CD4-positive, alpha-beta T cell (primary cell): ENCODE results near the gene TMEM256. TPM values are rescaled to one million over a fixed set of nuclear protein-coding genes. Genes with fewer than 3 reads are reported as not detected.
A peak's percentile ranks its signal among the peaks of the same experiment; 100 is the strongest.

Source experiments
- ATAC-seq: fragments of 200-7000 bp; cut with Tn5 transposase; one replicate; pipeline ENCODE4 v1.10.0; 2022; ENCODE audit warnings: mild to moderate bottlenecking; ENCODE audit not compliant: poor library complexity
- CTCF ChIA-PET: fragments of 350-600 bp; sonication (Branson Sonifier 250); formaldehyde crosslinking; loops from one replicate; lab custom pipeline; 2021; ENCODE audit warnings: antibody characterized with exemption, inconsistent platforms; lab: Charles Lee
- POLR2A ChIA-PET: fragments of 350-600 bp; sonication (Branson Sonifier 250); formaldehyde crosslinking; loops from one replicate; lab custom pipeline; 2021; ENCODE audit warnings: antibody characterized with exemption, inconsistent platforms; lab: Charles Lee
- DNase-seq, 14 experiments: peaks; one replicate each; pipeline ENCODE4 v3.0.0-alpha.2; 2013 to 2020; ENCODE audit warnings: mixed read lengths in 2 of 14
- H3K27ac ChIP-seq, 2 donors: one replicate each; pipeline versions ENCODE4 v1.5.1 to v1.7.0; 2013; ENCODE audit warnings: low read length in 2 of 2, low read depth in 1 of 2, mild to moderate bottlenecking in 1 of 2
- H3K27me3 ChIP-seq, 2 experiments: 1 replicate in 1 of 2; 2 replicates in 1 of 2; pipeline versions ENCODE4 v1.6.1 to v1.7.0; 2013; ENCODE audit warnings: low read length in 2 of 2, control low read depth in 1 of 2, mild to moderate bottlenecking in 1 of 2, moderate library complexity in 1 of 2; ENCODE audit not compliant: insufficient read depth in 2 of 2, control insufficient read depth in 1 of 2
- H3K36me3 ChIP-seq: one replicate; pipeline ENCODE4 v1.6.1; 2013; ENCODE audit warnings: low read length, control low read depth; ENCODE audit not compliant: insufficient read depth
- H3K4me1 ChIP-seq: one replicate; pipeline ENCODE4 v1.6.1; 2013; ENCODE audit warnings: low read length, control low read depth; ENCODE audit not compliant: insufficient read depth
- H3K4me3 ChIP-seq: one replicate; pipeline ENCODE4 v1.5.1; 2013; ENCODE audit warnings: mild to moderate bottlenecking, low read length, moderate library complexity
- H3K9me3 ChIP-seq, 2 experiments: 1 replicate in 1 of 2; 2 replicates in 1 of 2; pipeline versions ENCODE4 v1.6.1 to v1.7.0; 2013; ENCODE audit warnings: low read length in 2 of 2, mild to moderate bottlenecking in 2 of 2, control low read depth in 1 of 2, moderate library complexity in 1 of 2; ENCODE audit not compliant: control insufficient read depth in 1 of 2, insufficient read depth in 1 of 2
- H3K27ac Mint-ChIP-seq: one replicate; pipeline ENCODE4 v1.8.0; 2020; ENCODE audit warnings: mixed read lengths
- H3K27me3 Mint-ChIP-seq: one replicate; pipeline ENCODE4 v1.8.0; 2021; ENCODE audit warnings: mixed read lengths
- H3K36me3 Mint-ChIP-seq: one replicate; pipeline ENCODE4 v1.8.0; 2021; ENCODE audit warnings: low read depth, mixed read lengths
- H3K4me1 Mint-ChIP-seq: one replicate; pipeline ENCODE4 v1.8.0; 2021; ENCODE audit warnings: low read depth, mixed read lengths
- H3K4me3 Mint-ChIP-seq: one replicate; pipeline ENCODE4 v1.8.0; 2020; ENCODE audit warnings: mild to moderate bottlenecking, mixed read lengths
- H3K9me3 Mint-ChIP-seq: one replicate; pipeline ENCODE4 v1.8.0; 2020; ENCODE audit warnings: mixed read lengths
- CTCF ChIP-seq: fragments of 200-600 bp; IDR thresholded peaks from one replicate; pipeline ENCODE4 v1.8.0; 2022; ENCODE audit warnings: antibody characterized with exemption, mild to moderate bottlenecking
- intact Hi-C, 2 experiments: fragments of 100-400 bp; cut with DNase I in 1 of 2; cut with micrococcal nuclease in 1 of 2; formaldehyde crosslinking; loops; one replicate each; pipeline versions ENCODE4 v1.15.1 to v1.9.0; 2023 to 2025; cut with DNase I, micrococcal nuclease
- total RNA-seq, 174 experiments: library from RNA in 2 of 174; stranded (reverse) in 2 of 174; gene quantifications; one replicate each; pipeline ENCODE4 v1.2.3 and lab custom pipeline; 2021 to 2026

The TMEM256 gene
- total RNA-seq, 2 experiments from 2014 or later, result 29.0 to 29.4 TPM

- Mint-ChIP-seq H3K27me3 (no peaks in the 10 kb centered on the region), H3K36me3 (no peaks in the 10 kb centered on the region), H3K4me3 (no peak overlapping the region), H3K27ac (no peak overlapping the region), H3K4me1 (no peaks in the 10 kb centered on the region), H3K9me3 (no peaks in the 10 kb centered on the region)
- ChIA-PET CTCF (no interaction called here), POLR2A (no interaction called here)
- Histone ChIP-seq H3K36me3 (no peaks in the 10 kb centered on the region), H3K4me3 (no peak overlapping the region), H3K9me3 (peaks cover 0 to 3% of the 10 kb centered on the region in 2 experiments), H3K27me3 (no peaks in the 10 kb centered on the region), H3K4me1 (no peaks in the 10 kb centered on the region), H3K27ac (no peak overlapping the region)
- DNase-seq (peak in 3 of 14 experiments; percentile 16 to 42 (median 32)), ATAC-seq (peak; percentile 32)
- no peak for TF ChIP-seq CTCF
- intact Hi-C loops, result loop anchor here in 1 of 2 experiments (5.0 kb wide), 1 partner anchor 59 kb away; the partner anchor contains the start of gene TMEM95
Observed at GRCh38 chr17:7416323-7416722, 12.4 kb upstream of the TMEM256 start.

- TF ChIP-seq CTCF, result no peak
- no peaks in the 10 kb centered on the region for H3K36me3 Mint-ChIP-seq
- H3K27ac Mint-ChIP-seq, result no peak overlapping the region
- no peaks in the 10 kb centered on the region for H3K27me3 ChIP-seq
- ATAC-seq (no peak), DNase-seq (no peak)
- no peak overlapping the region for H3K27ac ChIP-seq
- ChIA-PET CTCF (no interaction called here), POLR2A (no interaction called here)
- H3K4me3 Mint-ChIP-seq, result no peak overlapping the region
- no peak overlapping the region for H3K4me3 ChIP-seq
- no peaks in the 10 kb centered on the region for H3K4me1 ChIP-seq
- H3K36me3 ChIP-seq, result no peaks in the 10 kb centered on the region
- intact Hi-C loops, result loop anchor here in 1 of 2 experiments (5.0 kb wide), 1 partner anchor 58 kb away; the partner anchor contains the start of gene TMEM95
- H3K9me3 Mint-ChIP-seq, result no peaks in the 10 kb centered on the region
- no peaks in the 10 kb centered on the region for H3K27me3 Mint-ChIP-seq
- H3K4me1 Mint-ChIP-seq, result no peaks in the 10 kb centered on the region
- H3K9me3 ChIP-seq, result peaks cover 0 to 1% of the 10 kb centered on the region in 2 experiments
Observed at GRCh38 chr17:7415784-7416183, 11.9 kb upstream of the TMEM256 start.

GRCh38 chr17:7414837-7415236 lies 10.9 kb upstream of the TMEM256 start:
- intact Hi-C loops, result loop anchor here in 1 of 2 experiments (5.0 kb wide), 1 partner anchor 58 kb away; the partner anchor contains the start of gene TMEM95
- Histone ChIP-seq H3K4me3 (no peak overlapping the region), H3K9me3 (no peaks in the 10 kb centered on the region), H3K36me3 (no peaks in the 10 kb centered on the region), H3K4me1 (no peaks in the 10 kb centered on the region), H3K27me3 (no peaks in the 10 kb centered on the region), H3K27ac (no peak overlapping the region)
- H3K4me1 Mint-ChIP-seq, result no peaks in the 10 kb centered on the region
- H3K9me3 Mint-ChIP-seq, result no peaks in the 10 kb centered on the region
- H3K27me3 Mint-ChIP-seq, result no peaks in the 10 kb centered on the region
- ATAC-seq, result no peak
- POLR2A ChIA-PET, result no interaction called here
- no peak overlapping the region for H3K4me3 Mint-ChIP-seq
- no peak for DNase-seq
- no peak for TF ChIP-seq CTCF
- no peaks in the 10 kb centered on the region for H3K36me3 Mint-ChIP-seq
- no peak overlapping the region for H3K27ac Mint-ChIP-seq
- CTCF ChIA-PET, result no interaction called here
